Mesothelial cell of epicardium (in vitro differentiated cells): ENCODE measurements around the gene RELL2. TPM values are rescaled to one million over a fixed set of nuclear protein-coding genes. Genes with fewer than 3 reads are reported as not detected.

ENCODE experiments used
- DNase-seq, 2 experiments: peaks; one replicate each; pipeline ENCODE4 v3.0.0; 2021; ENCODE audit warnings: low spot score in 2 of 2; ENCODE audit not compliant: unreplicated experiment in 2 of 2
- H3K27ac Mint-ChIP-seq: 2 replicates; pipeline ENCODE4 v1.8.0; 2021; ENCODE audit warnings: mixed read lengths
- H3K27me3 Mint-ChIP-seq: 2 replicates; pipeline ENCODE4 v1.8.0; 2021; ENCODE audit warnings: low read depth, mixed read lengths
- H3K36me3 Mint-ChIP-seq: 2 replicates; pipeline ENCODE4 v1.8.0; 2021; ENCODE audit warnings: mixed read lengths
- H3K4me1 Mint-ChIP-seq: 2 replicates; pipeline ENCODE4 v1.8.0; 2021; ENCODE audit warnings: mixed read lengths
- H3K4me3 Mint-ChIP-seq: 2 replicates; pipeline ENCODE4 v1.8.0; 2021; ENCODE audit warnings: mild to moderate bottlenecking, moderate library complexity, mixed read lengths
- H3K9me3 Mint-ChIP-seq: 2 replicates; pipeline ENCODE4 v1.8.0; 2021; ENCODE audit warnings: mixed read lengths
- total RNA-seq: library from RNA; stranded (reverse); gene quantifications from 3 replicates; pipeline ENCODE4 v1.2.1, GENCODE V29; 2021
- TF ChIP-seq, protein P1 (sequence below): fragments of 200-600 bp; sonication (generic); IDR thresholded peaks from one replicate; pipeline ENCODE4 v1.5.0; 2021; ENCODE audit warnings: antibody characterized with exemption; ENCODE audit not compliant: unreplicated experiment

RELL2 gene
- total RNA-seq, 1 donor from 2014 or later = 3.9 TPM

- TF ChIP-seq, protein P1, sequence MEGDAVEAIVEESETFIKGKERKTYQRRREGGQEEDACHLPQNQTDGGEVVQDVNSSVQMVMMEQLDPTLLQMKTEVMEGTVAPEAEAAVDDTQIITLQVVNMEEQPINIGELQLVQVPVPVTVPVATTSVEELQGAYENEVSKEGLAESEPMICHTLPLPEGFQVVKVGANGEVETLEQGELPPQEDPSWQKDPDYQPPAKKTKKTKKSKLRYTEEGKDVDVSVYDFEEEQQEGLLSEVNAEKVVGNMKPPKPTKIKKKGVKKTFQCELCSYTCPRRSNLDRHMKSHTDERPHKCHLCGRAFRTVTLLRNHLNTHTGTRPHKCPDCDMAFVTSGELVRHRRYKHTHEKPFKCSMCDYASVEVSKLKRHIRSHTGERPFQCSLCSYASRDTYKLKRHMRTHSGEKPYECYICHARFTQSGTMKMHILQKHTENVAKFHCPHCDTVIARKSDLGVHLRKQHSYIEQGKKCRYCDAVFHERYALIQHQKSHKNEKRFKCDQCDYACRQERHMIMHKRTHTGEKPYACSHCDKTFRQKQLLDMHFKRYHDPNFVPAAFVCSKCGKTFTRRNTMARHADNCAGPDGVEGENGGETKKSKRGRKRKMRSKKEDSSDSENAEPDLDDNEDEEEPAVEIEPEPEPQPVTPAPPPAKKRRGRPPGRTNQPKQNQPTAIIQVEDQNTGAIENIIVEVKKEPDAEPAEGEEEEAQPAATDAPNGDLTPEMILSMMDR = no peak
- Mint-ChIP-seq H3K36me3 (peaks cover 39% of the 10 kb centered on the region), H3K27me3 (no peaks in the 10 kb centered on the region), H3K27ac (no peak overlapping the region), H3K4me3 (no peak overlapping the region), H3K4me1 (peaks cover 2% of the 10 kb centered on the region), H3K9me3 (no peaks in the 10 kb centered on the region)
- no peak for DNase-seq
Measured at GRCh38 chr5:141623611-141624010, 13.2 kb upstream of the RELL2 start.

DNA sequence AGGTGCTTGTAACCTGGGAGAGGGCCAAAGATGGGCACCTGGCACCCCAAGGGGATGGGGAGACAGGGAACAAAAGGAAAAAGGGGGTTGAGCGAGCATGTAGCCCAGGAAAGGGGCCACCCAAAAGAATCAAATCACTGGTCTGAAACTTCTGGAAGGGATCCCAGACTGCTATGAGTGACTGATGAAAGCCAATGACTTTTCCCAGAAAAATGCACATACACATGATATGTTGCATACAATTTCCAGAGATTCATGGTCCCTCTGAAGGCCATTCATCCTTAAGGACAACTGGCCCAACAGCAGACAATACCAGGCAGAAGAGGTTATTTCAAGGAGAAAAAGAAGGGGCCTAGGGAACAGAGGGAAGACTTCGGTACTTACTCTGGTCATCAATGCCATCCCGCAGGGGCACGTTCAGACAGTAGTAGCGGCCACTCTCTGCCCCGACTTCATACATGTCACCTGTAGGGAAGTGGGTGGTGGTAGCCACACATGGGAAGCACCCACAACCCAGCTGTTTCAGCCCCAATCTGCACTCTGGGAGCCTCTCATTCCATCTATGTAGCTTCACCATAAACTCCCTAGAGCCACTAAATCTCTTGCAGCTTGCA is 8.5 kb upstream of the RELL2 start:
- Mint-ChIP-seq H3K4me3 (no peak overlapping the region), H3K4me1 (peaks cover 2% of the 10 kb centered on the region), H3K27ac (no peak overlapping the region), H3K9me3 (no peaks in the 10 kb centered on the region), H3K27me3 (no peaks in the 10 kb centered on the region), H3K36me3 (peaks cover 47% of the 10 kb centered on the region)
- TF ChIP-seq, protein P1 = no peak
- no peak for DNase-seq

DNA sequence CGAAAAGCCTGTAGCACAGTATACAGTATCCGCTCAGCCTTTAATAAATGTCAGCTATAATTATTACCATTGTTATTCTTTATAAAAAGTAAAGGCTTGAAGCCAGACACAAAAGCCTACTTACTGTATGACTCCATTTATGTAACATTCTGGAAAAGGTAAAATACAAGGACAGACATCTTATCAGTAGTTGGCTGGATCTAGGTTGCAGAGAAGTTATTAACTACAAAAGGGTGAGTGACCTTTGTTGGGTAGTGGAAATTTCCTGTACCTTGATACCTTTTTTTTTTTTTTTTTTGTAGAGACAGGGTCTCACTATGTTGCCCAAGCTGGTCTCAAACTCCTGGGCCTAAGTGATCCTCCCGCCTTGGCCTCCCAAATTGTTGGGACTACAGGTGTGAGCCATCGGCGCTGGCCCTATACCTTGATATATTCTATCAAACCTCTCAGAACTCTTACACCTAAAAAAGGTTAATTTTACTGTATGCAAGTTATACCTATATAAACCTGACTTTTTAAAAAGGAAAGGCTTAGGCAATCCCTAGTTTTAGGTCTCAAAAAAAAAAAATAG is 6.1 kb upstream of the RELL2 start:
- H3K27me3 Mint-ChIP-seq = no peaks in the 10 kb centered on the region
- H3K9me3 Mint-ChIP-seq = no peaks in the 10 kb centered on the region
- no peak overlapping the region for H3K4me3 Mint-ChIP-seq
- H3K4me1 Mint-ChIP-seq = peaks cover 12% of the 10 kb centered on the region
- no peak for DNase-seq
- no peak overlapping the region for H3K27ac Mint-ChIP-seq
- TF ChIP-seq, protein P1 = no peak
- H3K36me3 Mint-ChIP-seq = peaks cover 39% of the 10 kb centered on the region

- Mint-ChIP-seq H3K27ac (peak overlapping the region; percentile 48), H3K4me3 (no peak overlapping the region), H3K4me1 (peaks cover 19% of the 10 kb centered on the region), H3K36me3 (peaks cover 27% of the 10 kb centered on the region), H3K9me3 (no peaks in the 10 kb centered on the region), H3K27me3 (no peaks in the 10 kb centered on the region)
- DNase-seq = no peak
- TF ChIP-seq, protein P1 = no peak
Measured at GRCh38 chr5:141632650-141633049, 4.1 kb upstream of the RELL2 start.

DNA sequence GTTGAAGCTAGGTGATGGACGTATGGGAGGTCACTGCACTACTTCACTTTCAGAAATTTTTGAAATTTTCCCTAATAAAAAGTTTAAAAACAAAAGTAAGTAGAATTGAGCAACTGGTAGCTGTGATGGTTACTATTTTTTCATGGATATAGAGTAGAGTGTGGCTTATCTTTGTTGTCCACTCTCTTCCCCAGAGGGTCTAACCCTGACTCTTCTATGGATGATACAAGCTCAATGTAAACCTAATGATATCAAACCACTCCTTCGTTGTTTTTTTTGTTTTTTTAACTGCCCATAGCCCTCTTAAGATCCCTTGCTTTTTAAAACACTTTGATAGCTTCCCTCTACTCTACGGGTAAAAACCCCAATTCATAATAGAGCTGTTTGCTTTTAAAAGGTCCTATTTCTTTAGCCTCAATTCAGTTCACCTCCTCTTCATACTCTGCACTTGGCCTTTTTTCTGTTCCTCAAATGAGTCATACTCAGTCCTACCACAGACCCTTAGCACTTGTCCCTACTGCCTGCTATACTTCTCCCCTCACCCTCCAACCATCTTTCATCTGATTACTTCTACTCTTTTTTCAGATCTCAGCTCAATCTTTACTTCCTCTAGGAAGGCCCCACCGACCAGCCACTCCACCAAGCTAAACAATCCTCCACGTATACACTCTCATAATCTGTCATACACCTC is 2.8 kb upstream of the RELL2 start:
- Mint-ChIP-seq H3K9me3 (no peaks in the 10 kb centered on the region), H3K4me1 (peaks cover 21% of the 10 kb centered on the region), H3K4me3 (no peak overlapping the region), H3K27me3 (peaks cover 8% of the 10 kb centered on the region), H3K36me3 (peaks cover 16% of the 10 kb centered on the region), H3K27ac (peak overlapping the region; percentile 57)
- DNase-seq = no peak
- TF ChIP-seq, protein P1 = no peak
